Endometrium (tissue), 2 donors: ENCODE measurements around the gene CTRB2.
"Not testable (repeated sequence)": the region's sequence is repeated elsewhere in the genome, so short reads cannot be mapped to it uniquely, and the experiment has no call there.

ENCODE experiments used
- FAIRE-seq: peaks from 2 replicates; lab custom pipeline; 2012; peaks lifted over from hg19 to GRCh38; lab: Jason Lieb, UNC
- donor health status: control.
- donor health status: control.

CTRB2 gene

GRCh38 chr16:75242436-75243078, 35.6 kb upstream of the CTRB2 start:
- FAIRE-seq = not testable (repeated sequence)

GRCh38 chr16:75241955-75242354, 35.0 kb upstream of the CTRB2 start:
- no peak for FAIRE-seq

GRCh38 chr16:75241412-75241811, 34.5 kb upstream of the CTRB2 start:
- no peak for FAIRE-seq

GRCh38 chr16:75240633-75241032, 33.7 kb upstream of the CTRB2 start:
- FAIRE-seq = not testable (repeated sequence)

- no peak for FAIRE-seq
Measured at GRCh38 chr16:75239542-75240122, 32.7 kb upstream of the CTRB2 start.

- no peak for FAIRE-seq
Measured at GRCh38 chr16:75238853-75239541, 32.0 kb upstream of the CTRB2 start.

GRCh38 chr16:75238132-75238852, 31.3 kb upstream of the CTRB2 start:
- no peak for FAIRE-seq

GRCh38 chr16:75237398-75238131, 30.6 kb upstream of the CTRB2 start:
- FAIRE-seq = no peak

- FAIRE-seq = no peak
Measured at GRCh38 chr16:75236736-75237397, 29.9 kb upstream of the CTRB2 start.

- FAIRE-seq = no peak
Measured at GRCh38 chr16:75236232-75236631, 29.3 kb upstream of the CTRB2 start.

- FAIRE-seq = no peak
Measured at GRCh38 chr16:75235721-75236193, 28.8 kb upstream of the CTRB2 start.

GRCh38 chr16:75234856-75235696, 28.1 kb upstream of the CTRB2 start:
- FAIRE-seq = no peak

GRCh38 chr16:75233611-75233938, 26.6 kb upstream of the CTRB2 start:
- no peak for FAIRE-seq

GRCh38 chr16:75231570-75231969, 24.6 kb upstream of the CTRB2 start:
- no peak for FAIRE-seq

GRCh38 chr16:75230471-75231110, 23.6 kb upstream of the CTRB2 start:
- no peak for FAIRE-seq

- FAIRE-seq = no peak
Measured at GRCh38 chr16:75229172-75230031, 22.4 kb upstream of the CTRB2 start.

- no peak for FAIRE-seq
Measured at GRCh38 chr16:75228143-75228976, 21.4 kb upstream of the CTRB2 start.
